HG03354 (cell line): ENCODE results near the gene CFAP299.

Source experiments
- ATAC-seq: cut with Tn5 transposase; IDR thresholded peaks from one replicate; pipeline ENCODE4 v1.9.1; 2021; ENCODE audit warnings: mild to moderate bottlenecking; ENCODE audit not compliant: unreplicated experiment, poor library complexity, severe bottlenecking

Gene CFAP299

DNA sequence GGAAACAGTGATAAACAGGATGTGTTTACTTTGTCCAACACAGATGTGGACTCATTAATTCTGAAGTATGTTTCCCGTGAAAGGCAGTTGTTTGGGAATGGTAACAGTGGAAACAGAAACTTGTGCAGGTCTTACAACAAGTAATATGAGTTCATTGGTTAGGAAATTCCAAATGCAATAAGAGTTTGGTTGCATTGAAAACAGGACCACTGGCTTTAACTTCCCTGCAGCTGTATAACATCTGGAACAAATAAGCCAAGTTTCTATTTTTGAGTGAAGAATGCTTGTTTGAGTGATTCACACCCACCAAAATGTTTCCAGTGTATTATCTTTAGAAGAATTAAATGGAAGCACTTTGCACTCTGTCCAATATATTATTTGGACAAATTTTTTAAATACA, 612.6 kb downstream of the CFAP299 start:
- no peak for ATAC-seq

DNA sequence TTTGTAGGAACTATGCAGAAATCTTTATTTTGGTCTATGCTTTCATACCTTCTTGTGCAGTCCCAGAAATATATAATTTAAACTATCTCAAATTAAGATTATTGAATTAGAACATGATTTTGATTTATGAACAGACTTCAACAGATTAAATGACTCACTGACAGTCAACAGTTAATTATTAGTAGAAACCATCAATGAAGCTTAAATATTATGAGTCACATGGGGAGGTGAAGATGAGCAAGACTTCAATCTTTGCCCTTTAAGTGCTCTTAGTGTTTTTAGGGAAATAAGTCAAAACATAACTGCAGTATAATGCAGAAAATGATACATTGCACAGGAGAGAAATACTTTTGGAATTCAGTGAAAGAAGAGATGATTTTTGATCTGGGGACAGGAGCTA, 613.5 kb downstream of the CFAP299 start:
- ATAC-seq: peak; percentile 80

DNA sequence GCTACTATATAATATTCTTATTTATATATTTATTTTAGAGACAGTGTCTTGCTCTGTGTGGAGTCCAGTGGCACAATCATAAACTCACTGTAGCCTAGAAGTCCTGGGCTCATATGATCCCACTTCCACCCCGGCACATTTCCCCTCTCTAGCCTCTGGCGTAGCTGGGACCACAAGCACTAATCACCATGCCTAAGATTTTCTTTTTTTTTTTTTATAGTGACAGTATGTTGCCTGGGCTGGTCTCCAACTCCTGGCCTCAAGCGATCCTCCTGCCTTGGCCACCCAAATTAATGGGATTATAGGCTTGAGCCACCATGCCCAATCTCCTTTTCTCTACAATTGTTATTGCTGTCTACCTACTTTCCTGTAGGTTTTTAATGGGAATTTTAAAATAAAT, 620.9 kb downstream of the CFAP299 start:
- no peak for ATAC-seq

DNA sequence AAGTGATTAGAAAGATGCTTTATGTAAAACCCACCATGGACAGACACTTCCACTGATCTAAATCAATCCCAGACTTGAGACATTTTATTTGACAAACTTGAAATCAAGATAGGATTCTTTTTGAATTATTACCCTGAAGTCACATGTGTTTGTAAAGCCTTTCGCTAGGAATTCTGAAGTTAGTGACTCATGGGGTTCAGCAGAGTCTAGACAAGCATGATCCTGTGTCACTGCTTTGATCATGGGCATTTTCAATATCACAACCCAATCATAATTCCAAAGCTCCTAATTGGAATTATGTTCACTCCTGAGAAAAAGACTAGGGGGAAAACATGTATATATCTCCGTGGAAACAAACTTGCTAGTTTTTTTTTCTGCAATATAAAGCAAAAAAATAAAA, 627.5 kb downstream of the CFAP299 start:
- no peak for ATAC-seq

DNA sequence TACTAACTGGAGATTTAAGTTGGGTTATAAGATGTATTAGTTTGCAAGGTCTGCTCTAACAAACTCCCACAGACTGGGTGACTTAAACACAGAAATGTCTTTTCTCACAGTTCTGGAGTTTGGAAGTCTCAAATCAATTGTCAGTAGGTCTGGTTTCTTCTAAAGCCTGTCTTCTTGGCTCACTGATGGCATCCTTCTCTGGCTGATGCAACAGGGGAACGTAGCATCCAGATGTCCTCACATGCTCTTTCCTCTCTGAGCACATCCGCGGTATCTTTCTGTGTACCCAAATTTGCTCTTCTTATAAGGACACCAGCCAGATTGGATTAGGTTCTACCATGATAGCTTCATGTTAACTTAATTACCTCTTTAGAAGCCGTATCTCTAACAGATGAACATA, 631.8 kb downstream of the CFAP299 start:
- ATAC-seq: no peak

DNA sequence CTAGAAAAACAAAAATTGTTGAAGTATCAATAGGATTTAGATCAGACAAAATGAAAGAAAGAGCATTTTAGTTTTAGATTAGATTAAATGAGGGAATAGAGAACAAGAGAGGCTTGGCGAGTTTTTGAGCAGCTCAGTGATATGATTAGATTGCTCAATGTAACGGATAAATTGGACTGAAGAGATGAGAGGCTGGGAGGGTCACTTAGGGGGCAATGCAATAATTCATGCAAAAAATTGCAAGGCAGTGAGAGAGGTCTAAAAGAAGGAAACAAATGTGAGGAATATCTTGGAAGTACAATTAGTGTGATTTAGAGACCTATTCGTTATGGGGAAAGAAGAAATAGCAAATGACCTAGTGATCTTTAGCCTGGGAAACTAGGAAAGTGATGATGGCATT, 644.7 kb downstream of the CFAP299 start:
- no peak for ATAC-seq

DNA sequence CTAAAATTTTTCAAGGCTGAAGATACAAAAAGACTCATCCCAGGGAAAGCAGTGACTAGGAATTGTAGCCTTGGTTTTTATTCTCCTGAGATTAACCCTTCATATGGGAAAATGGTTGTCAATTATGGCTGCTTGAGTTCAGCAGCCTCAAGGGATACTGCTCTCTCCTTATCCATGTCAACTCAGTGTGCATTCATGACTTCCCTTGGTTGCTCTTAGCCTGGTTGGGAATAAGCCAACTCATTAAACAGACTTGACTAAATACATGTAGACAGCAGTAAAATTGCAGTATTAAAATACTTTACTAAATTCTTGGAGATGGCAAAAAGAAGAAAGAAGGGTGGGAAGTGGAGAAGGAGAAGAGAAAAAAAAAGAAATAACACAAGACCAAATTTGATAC, 650.5 kb downstream of the CFAP299 start:
- ATAC-seq: no peak

DNA sequence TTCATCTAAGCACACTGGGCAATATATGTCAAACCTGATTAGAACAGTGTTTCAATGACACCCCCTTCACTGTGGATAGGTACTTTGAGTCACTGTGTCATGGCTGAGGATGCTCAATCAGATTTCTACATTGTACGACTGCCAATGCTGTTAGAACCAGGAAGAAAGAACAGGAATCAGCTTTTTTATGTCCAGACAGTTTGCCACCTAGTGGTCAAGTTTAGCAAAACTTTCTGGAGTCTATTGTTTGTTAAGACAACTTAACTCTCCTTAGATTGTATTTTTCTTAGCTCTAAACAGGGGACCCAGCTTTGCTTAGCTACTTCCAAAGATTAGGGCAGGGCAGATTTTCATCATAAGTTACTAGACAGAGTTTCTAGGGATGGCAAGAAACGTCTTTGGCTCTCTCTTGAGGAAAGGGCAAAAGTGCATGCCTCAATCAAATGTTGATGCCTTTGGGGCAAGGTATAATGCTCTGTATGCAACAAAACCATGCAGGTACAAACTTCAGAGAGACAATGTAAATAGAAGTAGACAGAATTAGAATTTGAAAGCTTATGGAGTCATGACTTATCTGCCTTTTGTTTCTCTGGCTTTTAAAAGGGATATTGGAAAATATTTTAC, 654.5 kb downstream of the CFAP299 start:
- peak; percentile 67 for ATAC-seq

DNA sequence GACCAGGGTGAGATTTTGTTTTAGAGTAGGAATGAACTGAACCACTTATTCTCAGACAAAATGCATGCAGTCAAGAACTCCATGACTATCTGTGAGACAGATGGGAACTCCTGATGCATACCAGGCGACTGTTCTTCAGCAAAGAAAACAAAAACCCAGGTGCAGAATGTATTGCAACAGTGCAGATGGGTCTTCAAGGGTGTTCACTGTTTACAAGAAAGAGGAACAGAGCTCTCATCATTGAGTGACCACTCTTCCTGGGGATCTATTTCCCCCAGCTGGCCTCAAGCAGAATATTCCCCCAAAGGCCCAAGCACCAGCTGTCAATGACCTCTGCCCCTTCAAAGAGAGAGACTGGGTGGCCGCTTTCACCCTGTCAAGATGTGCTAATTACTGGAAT, 655.3 kb downstream of the CFAP299 start:
- ATAC-seq: peak; percentile 77

DNA sequence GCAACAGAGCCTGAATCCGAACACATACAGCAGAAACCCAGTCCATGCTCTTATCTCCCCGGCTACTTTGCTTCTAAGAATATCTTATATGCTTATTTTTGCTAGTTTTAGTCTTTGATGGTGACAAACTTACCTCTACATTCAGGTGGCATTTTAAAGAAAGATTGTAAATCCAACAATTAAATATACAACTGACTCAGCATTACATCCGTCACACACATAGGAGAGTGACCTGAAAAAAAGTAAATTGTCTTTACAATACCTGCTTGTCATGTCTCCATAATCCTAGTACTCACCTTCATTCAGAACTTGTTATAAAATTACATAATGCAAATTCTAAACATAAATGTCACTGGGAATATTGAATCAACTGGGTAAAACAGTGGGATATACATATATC, 664.4 kb downstream of the CFAP299 start:
- no peak for ATAC-seq

DNA sequence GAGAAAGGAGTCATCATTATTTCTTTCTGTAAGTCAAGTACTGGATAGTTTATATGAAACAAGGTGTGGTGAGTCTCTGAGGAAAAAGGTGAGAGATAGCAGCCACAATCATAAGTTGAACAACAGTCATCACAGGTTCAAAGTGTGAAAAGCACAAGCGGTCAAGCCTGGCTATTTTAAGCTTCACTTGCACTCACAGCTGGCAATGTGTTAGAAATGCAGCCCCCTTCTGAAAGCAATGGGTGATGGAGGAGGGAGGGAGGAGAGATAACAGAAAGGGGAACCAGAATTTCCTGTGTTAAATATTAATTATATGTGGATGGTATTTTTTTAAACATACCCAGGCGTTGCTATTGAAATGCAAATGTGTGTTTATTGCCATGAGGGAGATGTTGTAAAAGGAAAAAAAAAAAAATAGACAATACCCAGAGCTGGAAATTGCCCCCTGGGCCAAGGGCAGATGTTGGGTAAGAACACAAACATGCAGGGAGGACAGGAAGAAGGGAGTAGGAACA, 668.1 kb downstream of the CFAP299 start:
- ATAC-seq: peak; percentile 100

DNA sequence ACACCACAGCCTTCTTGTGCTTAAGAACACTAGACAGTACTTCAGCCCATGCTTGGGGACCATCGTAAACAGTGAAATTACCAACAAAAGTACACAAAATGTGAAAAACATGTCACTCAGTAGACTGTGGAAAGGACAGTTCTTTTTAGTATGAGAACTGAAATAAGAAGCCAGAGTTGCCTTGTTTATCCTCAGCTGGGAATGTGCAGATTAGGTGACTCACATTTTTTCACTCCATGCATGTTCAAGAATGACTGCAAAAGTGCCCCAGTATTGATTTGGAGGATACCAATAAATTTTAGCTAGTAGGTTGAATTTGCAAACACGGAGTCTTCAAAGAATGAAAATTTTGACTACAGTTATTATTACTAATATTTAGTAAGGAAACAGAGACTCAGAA, 671.9 kb downstream of the CFAP299 start:
- ATAC-seq: no peak
